Small intestine (tissue), 7 donors: ENCODE measurements around the gene NAA25. TPM values are rescaled to one million over a fixed set of nuclear protein-coding genes. Genes with fewer than 3 reads are reported as not detected.

ENCODE experiments used
- DNase-seq, 2 donors: peaks; one replicate each; pipeline versions ENCODE4 v3.0.0 to v3.0.0-alpha.2; 2013
- FAIRE-seq: peaks from 2 replicates; lab custom pipeline; 2012; peaks lifted over from hg19 to GRCh38; lab: Jason Lieb, UNC
- H3K27ac ChIP-seq, 3 donors: one replicate each; pipeline ENCODE4 v1.5.1; 2013; ENCODE audit warnings: low read length in 2 of 3, mild to moderate bottlenecking in 2 of 3, control low read depth in 1 of 3, inconsistent platforms in 1 of 3, low read depth in 1 of 3, moderate library complexity in 1 of 3
- H3K27me3 ChIP-seq, 3 donors: one replicate each; pipeline ENCODE4 v1.6.1; 2013; ENCODE audit warnings: low read length in 3 of 3, inconsistent platforms in 1 of 3; ENCODE audit not compliant: control insufficient read depth in 3 of 3, insufficient read depth in 3 of 3
- H3K36me3 ChIP-seq, 3 donors: one replicate each; pipeline ENCODE4 v1.6.1; 2013; ENCODE audit warnings: low read length in 3 of 3, inconsistent platforms in 1 of 3, low read depth in 1 of 3, mild to moderate bottlenecking in 1 of 3, moderate library complexity in 1 of 3; ENCODE audit not compliant: control insufficient read depth in 3 of 3, insufficient read depth in 2 of 3
- H3K4me1 ChIP-seq, 3 donors: one replicate each; pipeline ENCODE4 v1.6.1; 2013; ENCODE audit warnings: low read length in 2 of 3, inconsistent platforms in 1 of 3, low read depth in 1 of 3, mild to moderate bottlenecking in 1 of 3, moderate library complexity in 1 of 3; ENCODE audit not compliant: control insufficient read depth in 3 of 3, insufficient read depth in 2 of 3
- H3K4me3 ChIP-seq, 3 donors: one replicate each; pipeline ENCODE4 v1.5.1; 2013; ENCODE audit warnings: low read length in 3 of 3, control low read depth in 1 of 3, inconsistent platforms in 1 of 3, low read depth in 1 of 3, mild to moderate bottlenecking in 1 of 3, moderate library complexity in 1 of 3
- H3K9me3 ChIP-seq, 2 donors: one replicate each; pipeline ENCODE4 v1.6.1; 2013; ENCODE audit warnings: low read depth in 1 of 2, low read length in 1 of 2; ENCODE audit not compliant: control insufficient read depth in 2 of 2, insufficient read depth in 1 of 2
- WGBS, 3 donors: extraction: QIAGEN DNeasy Blood & Tissue Kit; methylation state at CpG; one replicate each; pipeline ENCODE4 v1.1.7; 2013; 5-methylcytosine and 5-hydroxymethylcytosine counted together
- polyA plus RNA-seq, 4 donors: library from polyadenylated mRNA; stranded (reverse) in 3 of 4; unstranded in 1 of 4; fragments of 200-250 nt in 3 of 4; fragments of 120-200 nt in 1 of 4; gene quantifications; one replicate each; pipeline versions ENCODE4 v1.2.1 to v1.2.3, GENCODE V29; 2013
- donor health status: healthy with polysubstance abuse.
- donor health status: control.
- donor health status: control.
- donor health status: Bipolar disorder and iron deficiency.
- donor health status: healthy.

The NAA25 gene
- polyA plus RNA-seq, 4 donors, result 2.4 to 18.2 (median 4.3) TPM

DNA sequence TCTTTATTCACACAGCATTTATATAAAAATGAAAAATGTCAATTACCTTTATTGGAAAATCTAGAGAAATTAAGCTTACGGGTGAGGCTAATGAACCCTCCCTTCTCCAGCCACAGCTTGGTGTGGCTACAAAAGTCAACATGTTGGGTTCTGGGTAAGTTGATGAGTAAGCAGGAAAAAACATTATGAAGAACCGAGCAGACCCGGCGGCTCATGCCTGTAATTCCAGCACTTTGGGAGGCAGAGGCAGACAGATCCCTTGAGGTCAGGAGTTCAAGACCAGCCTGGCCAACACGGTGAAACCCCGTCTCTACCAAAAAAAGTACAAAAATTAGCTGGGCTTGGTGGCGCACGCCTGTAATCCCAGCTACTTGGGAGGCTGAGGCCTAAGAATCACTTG lies 10.9 kb downstream of the NAA25 start:
- FAIRE-seq, result no peak
- Histone ChIP-seq H3K36me3 (peaks cover 0 to 47% (median 5%) of the 10 kb centered on the region in 3 donors), H3K27ac (no peak overlapping the region), H3K4me1 (no peaks in the 10 kb centered on the region), H3K9me3 (no peaks in the 10 kb centered on the region), H3K4me3 (no peak overlapping the region), H3K27me3 (no peaks in the 10 kb centered on the region)
- no peak for DNase-seq
- 87 to 96% (median 91%) methylated on average over 8 of the region's 8 CpGs for WGBS, 3 donors

DNA sequence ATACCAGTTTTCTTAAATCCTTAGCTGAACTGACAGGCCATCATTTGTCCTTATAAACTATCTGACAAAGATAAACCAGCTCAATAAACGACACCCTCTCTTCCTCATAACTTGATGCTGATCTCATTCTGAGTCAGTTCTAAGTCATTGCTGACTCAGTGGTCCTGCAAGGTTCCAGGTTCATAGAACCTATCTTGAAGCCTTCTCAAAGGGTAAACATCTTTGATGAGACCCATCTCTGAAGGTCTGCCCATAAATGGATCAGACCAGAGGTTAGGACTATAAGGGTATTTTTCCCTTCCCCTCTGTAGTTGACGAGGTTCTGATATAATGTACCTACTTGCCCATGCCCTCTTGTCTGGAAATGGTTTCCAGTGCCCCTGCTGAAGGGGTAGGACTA lies 11.9 kb downstream of the NAA25 start:
- peaks cover 0 to 49% (median 8%) of the 10 kb centered on the region in 3 donors for H3K36me3 ChIP-seq
- H3K4me1 ChIP-seq, result no peaks in the 10 kb centered on the region
- DNase-seq (peak in 1 of 2 donors; percentile 54), FAIRE-seq (no peak)
- WGBS, 3 donors, result 44 to 47% (median 45%) methylated on average over 2 of the region's 2 CpGs
- no peaks in the 10 kb centered on the region for H3K27me3 ChIP-seq
- no peak overlapping the region for H3K4me3 ChIP-seq
- peak overlapping the region in 1 of 3 donors; percentile 50 for H3K27ac ChIP-seq
- H3K9me3 ChIP-seq, result no peaks in the 10 kb centered on the region

DNA sequence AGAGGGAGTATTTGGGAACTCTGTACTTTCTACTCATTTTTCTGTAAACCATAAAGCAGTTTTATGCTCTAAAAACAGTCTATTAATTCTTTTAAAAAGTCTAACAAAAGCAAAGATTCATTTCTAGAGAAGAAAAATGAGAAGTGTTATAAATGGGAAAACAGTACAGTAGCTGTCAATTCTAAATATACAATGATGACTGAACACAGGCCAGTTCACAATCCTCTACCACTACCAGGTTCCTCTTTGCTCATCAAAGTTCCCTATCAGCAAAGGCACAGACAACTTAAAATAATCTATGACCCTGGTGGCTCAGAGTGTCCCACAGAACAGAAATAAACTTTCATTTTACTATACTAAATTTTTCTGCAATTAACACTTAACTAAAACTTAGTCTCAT lies 12.5 kb downstream of the NAA25 start:
- H3K4me3 ChIP-seq, result no peak overlapping the region
- H3K9me3 ChIP-seq, result no peaks in the 10 kb centered on the region
- no peaks in the 10 kb centered on the region for H3K27me3 ChIP-seq
- no peak for DNase-seq
- peaks cover 0 to 52% (median 11%) of the 10 kb centered on the region in 3 donors for H3K36me3 ChIP-seq
- H3K27ac ChIP-seq, result peak overlapping the region in 1 of 3 donors; percentile 21
- no peak for FAIRE-seq
- no peaks in the 10 kb centered on the region for H3K4me1 ChIP-seq

DNA sequence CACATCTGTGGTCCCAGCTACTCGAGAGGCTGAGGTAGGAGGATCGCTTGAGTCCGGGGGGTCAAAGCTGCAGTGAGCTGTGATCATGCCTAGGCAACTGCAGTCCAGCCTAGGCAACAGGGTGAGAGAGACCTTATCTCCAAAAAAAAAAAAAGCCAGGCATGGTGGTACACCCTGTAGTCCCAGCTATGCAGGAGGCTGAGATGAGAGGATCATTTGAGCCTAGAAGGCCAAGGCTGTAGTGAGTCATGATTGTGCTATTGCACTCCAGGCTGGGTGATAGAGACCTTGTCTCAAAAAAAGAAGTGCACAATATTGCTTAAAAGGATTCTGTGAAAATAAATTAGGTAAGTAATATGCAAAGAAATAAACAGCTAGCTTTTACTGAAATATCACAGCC lies 17.0 kb downstream of the NAA25 start:
- H3K36me3 ChIP-seq, result peaks cover 5 to 45% (median 18%) of the 10 kb centered on the region in 3 donors
- no peak overlapping the region for H3K27ac ChIP-seq
- no peaks in the 10 kb centered on the region for H3K27me3 ChIP-seq
- DNase-seq, result no peak
- H3K9me3 ChIP-seq, result no peaks in the 10 kb centered on the region
- H3K4me3 ChIP-seq, result no peak overlapping the region
- no peaks in the 10 kb centered on the region for H3K4me1 ChIP-seq
- 90 to 96% (median 96%) methylated on average over 3 of the region's 3 CpGs for WGBS, 3 donors
- no peak for FAIRE-seq

- 95 to 100% (median 97%) methylated on average over 1 of the region's 1 CpG for WGBS, 3 donors
- Histone ChIP-seq H3K4me3 (no peak overlapping the region), H3K4me1 (peaks cover 0 to 2% (median 0%) of the 10 kb centered on the region in 3 donors), H3K36me3 (peaks cover 5 to 50% (median 17%) of the 10 kb centered on the region in 3 donors), H3K9me3 (no peaks in the 10 kb centered on the region), H3K27me3 (no peaks in the 10 kb centered on the region), H3K27ac (no peak overlapping the region)
- DNase-seq (no peak), FAIRE-seq (no peak)
Measured at GRCh38 chr12:112087851-112088250, 20.7 kb downstream of the NAA25 start.

DNA sequence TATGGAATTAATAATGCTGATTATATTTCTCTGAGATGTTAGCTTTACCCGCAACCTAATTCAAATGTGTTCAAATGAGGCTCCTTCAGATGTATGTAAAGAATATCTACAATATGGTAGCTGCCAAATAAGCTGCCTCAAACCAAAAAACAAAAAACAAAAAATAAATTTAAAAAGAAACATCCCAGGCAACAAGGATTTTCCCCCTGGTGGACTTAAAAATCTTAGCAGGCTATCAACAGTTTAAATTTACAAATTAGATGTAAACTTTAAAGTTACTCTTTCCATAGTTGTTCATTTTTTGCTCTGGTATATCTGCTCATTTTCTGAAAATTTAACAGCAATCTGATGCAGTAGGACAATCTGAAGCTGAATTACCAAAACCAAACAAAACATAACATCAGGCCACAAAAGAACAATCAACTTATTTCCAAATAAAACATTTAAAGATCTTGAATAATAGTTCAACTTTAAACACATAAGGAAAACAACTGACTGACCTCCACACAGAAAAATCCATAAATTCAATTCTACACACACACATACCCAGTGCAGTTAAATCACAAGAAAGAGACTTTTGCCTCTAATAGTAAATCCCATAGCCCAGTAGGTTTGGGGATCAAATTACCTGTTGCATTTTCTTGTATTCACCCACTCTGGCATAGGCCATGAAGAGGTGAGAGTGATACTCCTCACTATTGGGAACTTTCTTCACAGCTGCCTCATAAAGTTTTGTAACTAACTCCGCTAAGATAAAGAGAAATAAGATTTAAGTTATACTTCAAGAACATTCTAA lies 21.3 kb downstream of the NAA25 start:
- Histone ChIP-seq H3K4me3 (no peak overlapping the region), H3K4me1 (peaks cover 0 to 2% (median 0%) of the 10 kb centered on the region in 3 donors), H3K27ac (no peak overlapping the region), H3K27me3 (no peaks in the 10 kb centered on the region), H3K9me3 (no peaks in the 10 kb centered on the region), H3K36me3 (peaks cover 5 to 46% (median 17%) of the 10 kb centered on the region in 3 donors)
- FAIRE-seq, result no peak
- WGBS, 3 donors, result 95 to 100% (median 98%) methylated on average over 2 of the region's 2 CpGs
- DNase-seq, result no peak

- peaks cover 11 to 57% (median 19%) of the 10 kb centered on the region in 3 donors for H3K36me3 ChIP-seq
- no peaks in the 10 kb centered on the region for H3K27me3 ChIP-seq
- no peaks in the 10 kb centered on the region for H3K9me3 ChIP-seq
- H3K4me1 ChIP-seq, result no peaks in the 10 kb centered on the region
- H3K27ac ChIP-seq, result no peak overlapping the region
- WGBS, 3 donors, result 78 to 83% (median 78%) methylated on average over 2 of the region's 2 CpGs
- DNase-seq (no peak), FAIRE-seq (no peak)
- H3K4me3 ChIP-seq, result no peak overlapping the region
Measured at GRCh38 chr12:112066566-112066965, 42.0 kb downstream of the NAA25 start.

GRCh38 chr12:112063273-112063672 lies 45.3 kb downstream of the NAA25 start:
- no peak overlapping the region for H3K27ac ChIP-seq
- no peaks in the 10 kb centered on the region for H3K27me3 ChIP-seq
- H3K4me3 ChIP-seq, result no peak overlapping the region
- 97 to 98% (median 98%) methylated on average over 2 of the region's 2 CpGs for WGBS, 3 donors
- H3K36me3 ChIP-seq, result peaks cover 6 to 49% (median 12%) of the 10 kb centered on the region in 3 donors
- DNase-seq (no peak), FAIRE-seq (no peak)
- no peaks in the 10 kb centered on the region for H3K9me3 ChIP-seq
- no peaks in the 10 kb centered on the region for H3K4me1 ChIP-seq
